ENCODE measurements around the gene ZNF683.

The ZNF683 gene

DNA sequence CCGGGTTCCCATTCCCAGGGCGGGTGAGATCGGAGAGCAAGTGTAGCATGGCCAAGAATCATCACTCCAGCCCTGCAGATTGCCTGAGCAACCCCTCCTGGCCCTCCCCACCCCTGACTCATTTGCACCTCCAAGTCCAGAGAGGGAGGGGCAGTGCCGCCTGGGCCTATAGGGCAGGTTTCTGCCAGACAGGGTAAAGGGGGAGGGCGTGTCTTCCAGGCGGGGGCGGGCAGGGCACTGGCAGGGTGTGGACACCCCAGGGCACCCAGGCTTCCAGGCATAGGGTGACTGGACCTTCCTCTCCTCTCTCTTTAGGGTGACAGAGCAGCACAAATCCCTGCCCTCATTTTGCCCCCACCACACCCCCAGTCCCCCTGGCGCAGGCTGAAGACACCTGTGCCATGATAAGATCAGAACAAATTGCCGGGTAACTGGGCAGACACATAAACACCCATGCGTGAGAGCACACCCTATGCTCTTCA is 15.4 kb downstream of the ZNF683 start:
- DNase-seq, result no peak

GRCh38 chr1:26356106-26356505 is 16.4 kb downstream of the ZNF683 start:
- DNase-seq, result no peak

- no peak for DNase-seq
Measured at GRCh38 chr1:26354972-26355371, 17.6 kb downstream of the ZNF683 start.

DNA sequence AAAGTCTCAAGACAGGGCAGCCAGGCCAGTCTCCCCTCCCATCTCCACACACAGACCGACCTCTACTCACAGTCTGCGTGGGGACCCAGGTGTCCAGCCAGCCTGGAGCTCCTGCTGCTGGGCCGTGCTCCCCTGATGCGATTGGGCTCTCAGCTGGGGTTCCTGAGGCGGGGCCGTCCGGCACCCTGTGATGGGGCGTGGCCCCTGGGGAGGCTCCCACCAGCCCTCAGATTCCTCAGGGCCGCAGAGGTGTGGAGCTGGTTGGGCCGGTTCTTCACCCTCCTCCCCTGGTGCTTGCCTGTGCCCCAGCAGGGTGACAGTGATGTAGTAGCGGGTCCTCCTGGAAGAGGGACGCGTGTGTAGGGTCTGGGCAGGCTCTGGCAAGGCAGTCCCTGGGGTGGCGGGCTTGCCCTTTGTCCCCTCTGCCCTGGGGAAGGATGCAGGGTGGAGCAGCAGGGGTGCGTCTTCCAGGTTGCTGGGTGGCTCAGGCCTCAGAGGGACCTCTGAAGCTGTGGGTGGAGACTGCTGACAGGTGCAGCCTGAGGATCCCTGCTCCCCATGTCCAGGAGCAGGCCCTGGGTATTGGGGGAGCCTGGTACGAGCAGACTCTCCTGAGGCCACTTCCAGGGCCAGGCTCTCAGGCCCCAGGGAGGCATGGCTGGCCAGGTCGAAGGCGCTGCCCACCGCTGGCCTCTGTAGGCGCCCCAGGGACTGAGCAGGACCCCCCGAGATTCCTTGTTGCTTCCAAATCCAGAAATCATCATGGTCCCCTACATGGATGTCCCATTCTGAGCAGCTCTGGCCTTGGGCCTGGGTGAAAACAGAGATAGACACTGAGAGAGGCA is 18.4 kb downstream of the ZNF683 start, which contains the start of gene CRYBG2:
Gene CRYBG2 (minus strand): TSS at position 155 of the 845 bp plus-strand sequence. CDS start 7,473 bp downstream, outside the sequence.
- peak; percentile 40 for DNase-seq

GRCh38 chr1:26353210-26353859 is 19.2 kb downstream of the ZNF683 start:
- no peak for DNase-seq

- no peak for DNase-seq
Measured at GRCh38 chr1:26352338-26352679, 20.2 kb downstream of the ZNF683 start.

DNA sequence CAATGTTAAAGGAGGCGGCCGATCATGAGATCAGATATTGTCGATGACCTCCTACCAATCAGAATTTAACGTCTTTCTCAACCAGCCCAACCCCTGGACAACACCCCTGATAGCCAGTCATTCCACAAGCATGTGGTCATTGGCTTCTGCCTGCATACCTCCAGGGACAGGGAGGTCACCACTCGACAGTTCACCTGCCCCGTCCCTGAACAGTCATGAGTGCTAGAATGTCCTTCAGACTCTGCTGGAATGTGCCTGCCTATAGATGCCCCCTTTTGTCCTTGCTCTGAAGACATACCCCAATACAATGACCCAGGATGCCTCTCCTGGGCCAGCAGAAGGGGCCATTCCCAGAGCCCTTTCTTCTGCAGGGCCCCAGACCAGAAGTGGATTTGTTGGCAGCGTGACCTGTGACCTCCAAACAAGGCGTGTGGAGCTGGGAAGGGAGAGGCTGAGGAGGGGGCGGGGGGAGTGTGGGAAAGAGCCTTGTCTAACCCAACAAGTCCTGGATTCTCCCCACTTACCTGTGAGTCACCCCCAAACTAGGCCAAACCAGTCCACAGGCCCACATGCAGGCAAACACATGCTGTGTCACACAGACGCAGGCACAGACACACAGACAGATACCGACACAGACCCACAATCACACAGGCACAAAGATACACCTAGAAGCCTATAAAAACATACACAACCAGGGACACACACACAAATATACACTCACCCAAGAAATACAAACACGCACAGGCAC is 20.8 kb downstream of the ZNF683 start:
- no peak for DNase-seq

GRCh38 chr1:26350701-26351589 is 21.6 kb downstream of the ZNF683 start:
- no peak for DNase-seq

- DNase-seq, result no peak
Measured at GRCh38 chr1:26350343-26350700, 22.2 kb downstream of the ZNF683 start.

GRCh38 chr1:26349877-26350244 is 22.7 kb downstream of the ZNF683 start:
- no peak for DNase-seq

- no peak for DNase-seq
Measured at GRCh38 chr1:26349188-26349876, 23.2 kb downstream of the ZNF683 start.

DNA sequence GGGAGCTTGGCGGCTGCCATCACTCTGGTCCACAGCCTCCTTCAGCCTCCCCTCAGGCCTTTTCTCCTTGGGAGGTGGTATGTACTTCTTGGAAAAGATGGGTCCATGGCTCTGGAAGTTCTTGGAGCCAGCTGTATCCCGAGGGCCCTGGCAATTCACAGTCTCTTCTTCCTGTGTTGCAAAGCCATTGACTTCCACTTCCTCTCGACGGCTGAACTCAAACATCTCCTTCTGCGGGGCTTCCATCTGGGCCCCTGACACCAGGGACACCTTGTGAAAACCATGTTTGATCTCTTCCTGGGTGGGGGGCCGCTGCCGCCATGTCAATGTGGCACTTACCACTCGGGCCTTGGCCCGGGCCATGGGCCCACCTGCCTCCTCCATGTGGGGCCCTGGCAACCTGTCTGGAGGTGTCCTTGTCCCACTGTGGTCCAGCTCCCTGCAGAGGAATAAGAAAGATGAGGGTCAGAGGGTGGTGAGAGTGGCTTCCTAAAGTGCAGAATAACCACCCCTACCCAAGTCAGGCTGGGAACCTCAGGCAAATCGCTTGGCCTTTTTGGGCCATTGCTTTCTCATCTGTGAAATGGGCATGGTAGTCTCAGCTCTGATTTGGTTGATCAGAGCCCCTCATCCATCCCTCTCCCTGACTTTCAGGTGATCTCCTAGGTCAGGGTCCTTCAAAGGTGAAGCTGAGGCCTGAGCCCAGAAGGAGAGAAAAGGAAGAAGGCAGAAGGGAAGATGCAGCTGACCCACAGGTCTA is 26.1 kb downstream of the ZNF683 start:
- no peak for DNase-seq

DNA sequence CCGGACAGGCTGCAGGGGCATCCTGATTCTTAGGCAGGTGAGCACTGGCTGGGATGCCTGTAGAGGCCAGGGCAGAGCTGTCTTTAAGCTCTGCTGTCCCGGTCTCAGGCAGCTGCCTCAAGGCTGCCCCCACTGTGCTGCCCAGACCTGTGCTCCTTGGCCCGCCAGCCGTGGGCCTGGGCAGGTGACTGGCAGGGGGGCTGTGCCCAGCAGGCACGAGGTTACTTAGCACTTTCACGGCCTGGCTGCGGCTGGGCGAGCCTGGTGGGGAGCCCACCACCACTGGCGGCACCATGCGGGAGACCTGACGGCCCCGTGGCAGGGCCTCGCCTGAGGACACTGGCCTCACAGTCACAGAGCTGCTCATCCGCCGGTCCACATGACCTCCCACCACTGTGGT is 26.8 kb downstream of the ZNF683 start:
- no peak for DNase-seq

DNA sequence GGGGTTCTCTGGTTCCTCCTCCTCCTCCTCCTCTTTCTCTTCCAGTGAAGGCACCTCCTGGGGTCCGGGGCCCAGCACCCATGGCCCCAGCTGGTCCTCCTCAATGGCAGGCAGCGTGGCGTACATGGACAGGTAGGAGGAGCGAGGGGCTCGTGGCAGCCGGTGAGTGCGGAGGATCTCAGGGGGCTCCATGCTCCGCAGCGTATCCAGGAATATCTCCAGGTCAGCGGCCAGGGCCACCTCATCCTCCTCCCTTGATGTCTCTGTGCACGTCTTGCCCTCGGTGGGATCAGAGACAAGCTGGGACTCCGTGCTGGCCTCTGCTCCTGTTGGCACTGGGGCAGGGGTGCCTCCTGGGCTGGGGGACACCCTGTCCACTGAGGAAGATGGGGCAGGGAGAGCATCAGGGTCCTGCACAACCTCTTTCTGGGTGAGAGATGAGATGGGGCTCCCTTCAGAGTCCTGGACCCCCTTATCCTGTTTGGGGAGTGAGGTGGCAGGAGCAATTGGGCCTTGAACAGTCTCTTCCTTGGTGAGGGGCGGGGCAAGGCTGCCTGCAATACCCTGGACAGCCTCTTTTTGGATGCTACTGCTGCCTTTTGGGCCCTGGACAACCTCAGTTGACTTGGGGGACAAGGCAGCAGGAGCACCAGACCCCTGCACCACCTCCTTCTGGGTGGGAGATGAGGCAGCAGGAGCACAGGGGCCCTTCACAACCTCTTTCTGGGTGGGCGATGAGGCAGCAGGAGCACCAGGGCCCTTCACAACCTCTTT is 28.2 kb downstream of the ZNF683 start:
- DNase-seq, result no peak

DNA sequence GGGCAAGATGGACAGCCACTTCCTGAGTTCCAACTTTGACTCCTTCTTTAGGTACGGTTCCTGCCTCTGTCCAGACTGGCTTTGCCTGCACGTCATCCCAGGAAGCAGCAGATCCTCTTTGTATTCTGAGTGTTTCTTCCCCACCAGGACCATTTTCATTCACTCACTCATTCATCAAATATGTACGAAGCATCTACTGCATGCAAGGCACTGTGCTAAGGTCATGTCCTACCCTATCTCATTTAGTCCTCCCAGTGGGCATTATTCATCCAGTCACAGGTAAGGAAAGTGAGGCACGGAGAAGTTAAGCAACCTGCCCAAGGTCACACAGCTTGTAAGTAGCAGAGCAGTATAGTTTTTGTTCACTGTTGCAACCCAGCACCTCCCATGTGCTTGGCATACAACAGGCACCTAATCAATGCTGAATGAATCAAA is 32.5 kb downstream of the ZNF683 start:
- no peak for DNase-seq

DNA sequence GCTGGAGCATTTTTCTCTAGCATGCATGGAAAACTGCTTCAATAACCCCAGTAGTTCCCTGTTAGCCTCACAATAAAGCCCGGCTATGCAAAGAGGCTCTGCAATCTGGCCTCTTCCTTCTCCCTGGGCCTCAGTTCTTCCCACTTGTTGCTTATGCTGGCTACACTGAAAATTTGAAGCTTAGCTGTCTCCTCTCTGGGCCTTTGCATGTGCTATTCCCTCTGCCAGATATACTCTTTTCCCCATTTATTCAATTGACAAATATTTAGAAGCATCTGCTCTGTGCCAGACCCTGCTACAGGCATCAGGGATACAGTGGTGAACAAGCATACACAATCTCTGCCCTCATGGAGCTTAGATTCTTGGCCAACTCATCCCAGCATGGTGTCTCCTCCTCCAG is 33.9 kb downstream of the ZNF683 start:
- DNase-seq, result no peak

- DNase-seq, result no peak
Measured at GRCh38 chr1:26337625-26338024, 34.9 kb downstream of the ZNF683 start.

DNA sequence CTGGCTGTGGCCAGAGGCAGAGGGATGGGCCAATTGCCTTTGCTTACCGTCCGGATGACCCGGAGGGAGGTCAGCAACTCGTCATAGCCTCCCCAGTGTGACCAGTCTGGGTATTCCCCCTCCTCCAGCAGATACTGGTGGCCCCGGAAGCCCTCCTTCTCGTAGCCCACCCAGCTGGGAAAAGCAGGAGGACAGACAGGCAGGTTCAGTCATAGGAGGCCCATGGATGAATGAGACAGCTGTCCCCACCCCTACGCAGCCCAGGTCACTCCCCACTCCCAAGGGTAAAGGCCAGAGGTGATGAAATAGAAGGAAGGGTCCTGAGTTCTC is 35.4 kb downstream of the ZNF683 start:
- DNase-seq, result no peak

GRCh38 chr1:26336477-26337205 is 35.9 kb downstream of the ZNF683 start:
- peak; percentile 43 for DNase-seq
